H1 (cell line): ENCODE results near the gene DDR2. TPM values are rescaled to one million over a fixed set of nuclear protein-coding genes. Genes with fewer than 3 reads are reported as not detected.

Experiments
- CTCF ChIA-PET: fragments of 300-600 bp; sonication (Branson Sonifier 250); formaldehyde crosslinking; loops from one replicate; lab custom pipeline; 2021; ENCODE audit not compliant: partially characterized antibody; lab: Charles Lee
- POLR2A ChIA-PET: fragments of 300-600 bp; sonication (Branson Sonifier 250); formaldehyde crosslinking; loops from one replicate; lab custom pipeline; 2021; ENCODE audit warnings: inconsistent platforms; ENCODE audit not compliant: partially characterized antibody; lab: Charles Lee
- DNase-seq, 2 experiments: peaks; one replicate each; pipeline versions ENCODE4 v3.0.0 to v3.0.0-alpha.2; 2010 to 2022; ENCODE audit warnings: low spot score in 2 of 2, low read depth in 1 of 2, mixed read lengths in 1 of 2
- FAIRE-seq: peaks from 2 replicates; lab custom pipeline; 2011; peaks lifted over from hg19 to GRCh38; lab: Jason Lieb, UNC
- H2AFZ ChIP-seq: 2 replicates; pipeline ENCODE4 v1.8.1; 2012; ENCODE audit warnings: low read length, inconsistent platforms
- H2AK5ac ChIP-seq: 2 replicates; pipeline ENCODE4 v1.6.1; 2013; ENCODE audit warnings: low read depth, low read length
- H2BK120ac ChIP-seq: replicated peaks from 2 replicates; pipeline ENCODE3; 2013; ENCODE audit warnings: low read depth, low read length, inconsistent platforms
- H2BK12ac ChIP-seq: 2 replicates; pipeline ENCODE4 v1.6.1; 2013; ENCODE audit warnings: low read depth, low read length
- H2BK15ac ChIP-seq: 2 replicates; pipeline ENCODE4 v1.6.1; 2013; ENCODE audit warnings: low read length
- H2BK20ac ChIP-seq: 2 replicates; pipeline ENCODE4 v1.6.1; 2013; ENCODE audit warnings: low read length
- H2BK5ac ChIP-seq: 2 replicates; pipeline ENCODE4 v1.6.1; 2013; ENCODE audit warnings: low read depth, low read length
- H3K14ac ChIP-seq: 2 replicates; pipeline ENCODE4 v1.6.1; 2013; ENCODE audit warnings: inconsistent platforms; ENCODE audit not compliant: insufficient read length
- H3K18ac ChIP-seq: 2 replicates; pipeline ENCODE4 v1.6.1; 2013; ENCODE audit warnings: low read length; ENCODE audit errors: extremely low read depth
- H3K23ac ChIP-seq: 2 replicates; pipeline ENCODE4 v1.6.1; 2013; ENCODE audit warnings: inconsistent platforms; ENCODE audit not compliant: insufficient read length
- H3K23me2 ChIP-seq: 2 replicates; pipeline ENCODE4 v1.6.1; 2013; ENCODE audit warnings: low read depth, low read length
- H3K27ac ChIP-seq: 2 replicates; pipeline ENCODE4 v1.6.1; 2011; ENCODE audit warnings: low read depth, low read length, inconsistent platforms
- H3K27me3 ChIP-seq, 4 experiments: replicated peaks in 1 of 4; 1 replicate in 1 of 4; 2 replicates in 3 of 4; pipeline versions ENCODE4 v1.6.1 to v1.8.1; 2011 to 2013; ENCODE audit warnings: low read length in 3 of 4, mild to moderate bottlenecking in 3 of 4, inconsistent platforms in 2 of 4, mixed read lengths in 2 of 4, moderate library complexity in 1 of 4; ENCODE audit not compliant: control insufficient read depth in 3 of 4, insufficient read depth in 3 of 4; ENCODE audit errors: extremely low read depth in 1 of 4
- H3K36me3 ChIP-seq, 4 experiments: 2 replicates each; pipeline versions ENCODE4 v1.6.1 to v1.8.1; 2011 to 2013; ENCODE audit warnings: mild to moderate bottlenecking in 4 of 4, low read length in 3 of 4, moderate library complexity in 2 of 4, control low read depth in 1 of 4, inconsistent platforms in 1 of 4; ENCODE audit not compliant: insufficient read depth in 4 of 4, control insufficient read depth in 2 of 4
- H3K4ac ChIP-seq: replicated peaks from 2 replicates; pipeline ENCODE3; 2013; ENCODE audit warnings: low read length, low read depth, mixed read lengths, inconsistent platforms; ENCODE audit not compliant: insufficient read length
- H3K4me1 ChIP-seq, 4 experiments: replicated peaks in 1 of 4; 1 replicate in 1 of 4; 2 replicates in 3 of 4; pipeline versions ENCODE4 v1.6.1 to v1.8.1; 2011 to 2013; ENCODE audit warnings: low read length in 3 of 4, inconsistent platforms in 2 of 4, mixed read lengths in 1 of 4; ENCODE audit not compliant: insufficient read depth in 4 of 4, control insufficient read depth in 3 of 4
- H3K4me2 ChIP-seq, 2 experiments: 2 replicates each; pipeline versions ENCODE4 v1.6.1 to v1.8.1; 2011 to 2013; ENCODE audit warnings: low read depth in 2 of 2, low read length in 2 of 2, control low read depth in 1 of 2, inconsistent platforms in 1 of 2, mild to moderate bottlenecking in 1 of 2; ENCODE audit not compliant: insufficient read depth in 1 of 2
- H3K4me3 ChIP-seq, 4 experiments: fragments of 200-600, 300-600 bp in 1 of 4; sonication (generic), shearing (Covaris generic), sonication (Bioruptor Twin) in 1 of 4; 2 replicates each; pipeline versions ENCODE4 v1.5.1 to v1.8.1; 2011 to 2016; ENCODE audit warnings: low read length in 4 of 4, low read depth in 3 of 4, control low read depth in 2 of 4, inconsistent platforms in 2 of 4, mild to moderate bottlenecking in 2 of 4, mixed read lengths in 1 of 4, moderate library complexity in 1 of 4; ENCODE audit not compliant: insufficient read depth in 2 of 4; ENCODE audit errors: extremely low read depth in 1 of 4
- H3K56ac ChIP-seq: replicated peaks from 2 replicates; pipeline ENCODE3; 2013; ENCODE audit warnings: low read depth, mild to moderate bottlenecking, mixed read lengths, low read length, inconsistent platforms; ENCODE audit not compliant: insufficient read length
- H3K79me1 ChIP-seq: 2 replicates; pipeline ENCODE4 v1.6.1; 2013; ENCODE audit warnings: low read depth, low read length, control low read depth
- H3K79me2 ChIP-seq, 2 experiments: 2 replicates each; pipeline versions ENCODE4 v1.6.1 to v1.8.1; 2012 to 2013; ENCODE audit warnings: low read length in 2 of 2, mild to moderate bottlenecking in 2 of 2, inconsistent platforms in 1 of 2; ENCODE audit not compliant: insufficient read depth in 2 of 2, control insufficient read depth in 1 of 2
- H3K9ac ChIP-seq, 4 experiments: replicated peaks in 1 of 4; 1 replicate in 1 of 4; 2 replicates in 3 of 4; pipeline versions ENCODE4 v1.6.1 to v1.8.1; 2011 to 2013; ENCODE audit warnings: low read depth in 3 of 4, low read length in 3 of 4, control low read depth in 2 of 4, mild to moderate bottlenecking in 2 of 4, moderate library complexity in 2 of 4, inconsistent platforms in 1 of 4; ENCODE audit errors: extremely low read depth in 1 of 4
- H3K9me3 ChIP-seq, 2 experiments: 2 replicates each; pipeline versions ENCODE4 v1.6.1 to v1.8.1; 2012 to 2013; ENCODE audit warnings: mild to moderate bottlenecking in 2 of 2, moderate library complexity in 2 of 2, control low read depth in 1 of 2, inconsistent platforms in 1 of 2, low read depth in 1 of 2, low read length in 1 of 2, mixed read lengths in 1 of 2; ENCODE audit not compliant: insufficient read depth in 2 of 2
- H4K20me1 ChIP-seq, 2 experiments: replicated peaks in 1 of 2; 2 replicates each; pipeline versions ENCODE3 to v1.8.1; 2011 to 2013; ENCODE audit warnings: inconsistent platforms in 2 of 2, low read length in 2 of 2, mild to moderate bottlenecking in 1 of 2; ENCODE audit not compliant: insufficient read depth in 2 of 2, control insufficient read depth in 1 of 2
- H4K5ac ChIP-seq: 2 replicates; pipeline ENCODE4 v1.6.1; 2013; ENCODE audit warnings: low read length, low read depth, mixed read lengths, inconsistent platforms; ENCODE audit not compliant: insufficient read length
- H4K8ac ChIP-seq: 2 replicates; pipeline ENCODE4 v1.8.0; 2013; ENCODE audit warnings: mild to moderate bottlenecking, moderate library complexity, low read length, inconsistent platforms; ENCODE audit not compliant: insufficient read depth; ENCODE audit errors: extremely low read depth
- H4K91ac ChIP-seq: replicated peaks from 2 replicates; pipeline ENCODE3; 2013; ENCODE audit warnings: low read length, mixed read lengths, inconsistent platforms; ENCODE audit not compliant: insufficient read length
- CBX5 ChIP-seq: fragments of 300-800, 300-1000 bp; sonication (generic); IDR thresholded peaks from 2 replicates; pipeline ENCODE4 v1.7.1; 2016; ENCODE audit warnings: antibody characterized with exemption, low read length, low read depth
- JUN ChIP-seq: IDR thresholded peaks from 2 replicates; pipeline ENCODE4 v1.6.1; 2011; ENCODE audit warnings: low read depth, mild to moderate bottlenecking, improper control_type of control experiment, low read length
- RAD21 ChIP-seq, 2 experiments: IDR thresholded peaks in 1 of 2; conservative IDR thresholded peaks in 1 of 2; 2 replicates each; pipeline ENCODE4 v1.6.1; 2011; ENCODE audit warnings: low read depth in 2 of 2, low read length in 2 of 2, improper control_type of control experiment in 1 of 2, inconsistent platforms in 1 of 2, mild to moderate bottlenecking in 1 of 2, moderate library complexity in 1 of 2
- RNF2 ChIP-seq: fragments of 200-900, 300-1000 bp; sonication (generic); IDR thresholded peaks from 2 replicates; pipeline ENCODE4 v1.7.1; 2016; ENCODE audit warnings: borderline replicate concordance, low read depth, mild to moderate bottlenecking, antibody characterized with exemption, low read length; ENCODE audit not compliant: poor library complexity, severe bottlenecking; ENCODE audit errors: missing control alignments
- RXRA ChIP-seq: IDR thresholded peaks from 2 replicates; pipeline ENCODE4 v1.6.1; 2011; ENCODE audit warnings: low read depth, mild to moderate bottlenecking, low read length, moderate library complexity; ENCODE audit not compliant: insufficient read depth
- SUZ12 ChIP-seq: fragments of 200-600 bp; sonication (generic); IDR thresholded peaks from 2 replicates; pipeline ENCODE4 v1.6.1; 2012; ENCODE audit warnings: mild to moderate bottlenecking, inconsistent platforms, low read length, moderate library complexity, mixed read lengths
- USF2 ChIP-seq: IDR thresholded peaks from 2 replicates; pipeline ENCODE4 v1.6.1; 2011; ENCODE audit warnings: low read length, improper control_type of control experiment
- YY1 ChIP-seq: IDR thresholded peaks from 2 replicates; pipeline ENCODE4 v1.6.1; 2011; ENCODE audit warnings: low read depth, mild to moderate bottlenecking, low read length
- WGBS, 2 experiments: shearing (Covaris generic) in 1 of 2; methylation state at CpG; one replicate each; pipeline versions ENCODE4 v1.1.6 to v1.1.7; 2013 to 2015; ENCODE audit warnings: low lambda C conversion rate in 2 of 2, mixed read lengths in 2 of 2, inconsistent platforms in 1 of 2, low coverage in 1 of 2, missing lambda C conversion rate in 1 of 2; ENCODE audit not compliant: insufficient replicate concordance in 2 of 2, insufficient coverage in 1 of 2, insufficient read length in 1 of 2; ENCODE audit errors: extremely low coverage in 1 of 2, missing lambda C conversion rate in 1 of 2; 5-methylcytosine and 5-hydroxymethylcytosine counted together
- polyA plus RNA-seq, 7 experiments: library from polyadenylated mRNA; depleted of rRNA in 3 of 7; stranded (reverse) in 5 of 7; unstranded in 2 of 7; fragments of >200 nt in 5 of 7; fragments of 200-250 nt in 2 of 7; gene quantifications; 1 replicate in 5 of 7; 2 replicates in 1 of 7; 4 replicates in 1 of 7; pipeline versions ENCODE4 v1.2.1 to v1.2.3, GENCODE V29; 2011 to 2013; ENCODE audit warnings: missing spikeins in 2 of 7, mixed read lengths in 2 of 7
- total RNA-seq: library from RNA; stranded (reverse); fragmentation: NEBNext Ultra II Directional; extraction: Animal tissue kit (Norgen Biotek cat#: 25700); gene quantifications from 2 replicates; pipeline ENCODE4 v1.2.1, GENCODE V29; 2021
- TF ChIP-seq, protein P1 (sequence below): IDR thresholded peaks from 2 replicates; pipeline ENCODE4 v1.6.1; 2012; ENCODE audit warnings: inconsistent platforms

The DDR2 gene
- total and polyA plus RNA-seq, 2 of the 8 experiments (the other 6 are each of a cell fraction or from before 2014, with no cell fraction given): 1.00 to 2.1 TPM

- Histone ChIP-seq H2BK5ac (no peak overlapping the region), H3K14ac (no peak overlapping the region), H3K9ac (no peak overlapping the region), H3K23ac (no peak overlapping the region), H2AK5ac (no peak overlapping the region), H2BK120ac (no peak overlapping the region), H2BK15ac (no peak overlapping the region), H3K4me3 (no peak overlapping the region), H3K4me1 (peaks cover 0 to 2% (median under 1%) of the 10 kb centered on the region in 4 experiments; a peak in 3 of 7 replicates), H2AFZ (no peak overlapping the region), H2BK12ac (no peak overlapping the region), H4K91ac (no peak overlapping the region), H3K27me3 (no peaks in the 10 kb centered on the region), H4K20me1 (no peaks in the 10 kb centered on the region), H3K4ac (no peak overlapping the region), H3K9me3 (no peaks in the 10 kb centered on the region), H3K18ac (no peak overlapping the region), H3K79me1 (no peaks in the 10 kb centered on the region), H4K8ac (no peak overlapping the region), H3K36me3 (no peaks in the 10 kb centered on the region), H3K56ac (no peak overlapping the region), H3K79me2 (no peaks in the 10 kb centered on the region), H3K4me2 (no peak overlapping the region), H3K23me2 (no peaks in the 10 kb centered on the region), H3K27ac (no peak overlapping the region), H4K5ac (no peak overlapping the region), H2BK20ac (no peak overlapping the region)
- ChIA-PET CTCF (interaction anchor here (1.3 to 2.8 kb wide), 2 partner anchors 9 to 25 kb away, joined by 3 to 13 read pairs; no protein-coding TSS in a partner anchor), POLR2A (interaction anchor here (0.5 kb wide), 1 partner anchor 60 kb away, joined by 3 read pairs; no protein-coding TSS in a partner anchor)
- 98% methylated on average over 2 of the region's 2 CpGs; no CpG with 5 or more reads in 1 of the 2 experiments for WGBS, 2 experiments
- DNase-seq: no peak
- no peak for FAIRE-seq
- TF ChIP-seq RAD21 (IDR thresholded peaks at IDR 0.05 in 1 of 2, conservative IDR thresholded peaks at IDR 0.05 in 1 of 2; ENCODE audit: low read depth in 2 of 2, low read length in 2 of 2) (no peak), YY1 (no peak), SUZ12 (no peak), CBX5 (no peak), RXRA (no peak), USF2 (no peak), JUN (no peak), RNF2 (no peak)
- TF ChIP-seq, protein P1, sequence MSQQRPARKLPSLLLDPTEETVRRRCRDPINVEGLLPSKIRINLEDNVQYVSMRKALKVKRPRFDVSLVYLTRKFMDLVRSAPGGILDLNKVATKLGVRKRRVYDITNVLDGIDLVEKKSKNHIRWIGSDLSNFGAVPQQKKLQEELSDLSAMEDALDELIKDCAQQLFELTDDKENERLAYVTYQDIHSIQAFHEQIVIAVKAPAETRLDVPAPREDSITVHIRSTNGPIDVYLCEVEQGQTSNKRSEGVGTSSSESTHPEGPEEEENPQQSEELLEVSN: no peak
Measured at GRCh38 chr1:162702628-162703027, 70.4 kb downstream of the DDR2 start.
